ENCODE results near the gene BBS1. TPM values are rescaled to one million over a fixed set of nuclear protein-coding genes. Genes with fewer than 3 reads are reported as not detected.

BBS1 gene
- total and polyA plus RNA-seq, 2 experiments from 2014 or later, result 59.7 to 100 TPM

DNA sequence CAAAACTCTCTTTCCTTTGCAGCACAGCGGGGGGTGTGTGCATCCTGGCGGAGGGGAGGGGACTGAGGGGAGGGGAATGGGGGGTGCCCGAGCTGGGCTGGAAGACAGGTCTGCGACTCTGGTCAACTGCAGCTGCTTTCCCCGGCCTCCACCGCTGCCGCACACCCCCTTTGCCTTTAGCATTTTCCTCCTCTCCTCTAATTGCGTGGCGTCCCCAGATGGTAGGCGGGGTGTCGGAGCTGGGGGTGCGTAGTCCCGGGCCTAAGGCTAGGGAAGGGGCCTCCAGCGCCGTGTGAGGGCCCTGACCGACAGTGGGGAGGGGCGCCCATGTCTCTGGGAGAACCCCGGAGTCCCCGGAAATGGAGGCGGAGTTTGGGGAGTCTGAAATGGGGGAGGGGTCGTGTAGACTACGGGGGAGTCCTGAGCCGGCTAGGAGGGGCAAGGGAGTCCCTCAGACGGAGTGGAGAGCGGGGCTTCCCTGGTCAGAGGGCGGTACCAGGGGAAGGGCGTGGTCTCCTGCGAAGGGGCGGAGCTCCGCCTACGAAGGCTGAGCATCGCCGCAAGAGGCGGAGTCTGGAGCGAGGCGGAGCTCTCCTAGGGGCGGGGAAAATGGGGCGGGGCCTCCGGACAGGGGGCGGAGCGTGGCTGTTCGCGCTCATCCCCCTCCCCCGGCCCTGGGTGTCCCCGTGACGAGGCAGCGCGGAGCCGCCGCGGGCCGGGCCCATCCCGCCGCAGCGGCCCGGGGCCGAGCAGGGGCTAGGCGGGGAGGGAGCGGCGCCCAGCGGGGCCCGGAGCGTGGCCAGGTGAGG is 44.0 kb upstream of the BBS1 start, which contains the start of gene PELI3:
TSS of gene PELI3 (plus strand) at position 681 of the 809 bp plus-strand sequence. CDS start 1,224 bp downstream, outside the sequence.
- TF ChIP-seq, protein P1, sequence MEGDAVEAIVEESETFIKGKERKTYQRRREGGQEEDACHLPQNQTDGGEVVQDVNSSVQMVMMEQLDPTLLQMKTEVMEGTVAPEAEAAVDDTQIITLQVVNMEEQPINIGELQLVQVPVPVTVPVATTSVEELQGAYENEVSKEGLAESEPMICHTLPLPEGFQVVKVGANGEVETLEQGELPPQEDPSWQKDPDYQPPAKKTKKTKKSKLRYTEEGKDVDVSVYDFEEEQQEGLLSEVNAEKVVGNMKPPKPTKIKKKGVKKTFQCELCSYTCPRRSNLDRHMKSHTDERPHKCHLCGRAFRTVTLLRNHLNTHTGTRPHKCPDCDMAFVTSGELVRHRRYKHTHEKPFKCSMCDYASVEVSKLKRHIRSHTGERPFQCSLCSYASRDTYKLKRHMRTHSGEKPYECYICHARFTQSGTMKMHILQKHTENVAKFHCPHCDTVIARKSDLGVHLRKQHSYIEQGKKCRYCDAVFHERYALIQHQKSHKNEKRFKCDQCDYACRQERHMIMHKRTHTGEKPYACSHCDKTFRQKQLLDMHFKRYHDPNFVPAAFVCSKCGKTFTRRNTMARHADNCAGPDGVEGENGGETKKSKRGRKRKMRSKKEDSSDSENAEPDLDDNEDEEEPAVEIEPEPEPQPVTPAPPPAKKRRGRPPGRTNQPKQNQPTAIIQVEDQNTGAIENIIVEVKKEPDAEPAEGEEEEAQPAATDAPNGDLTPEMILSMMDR (IDR thresholded peaks at IDR 0.05; ENCODE audit: low read depth, low read length), result no peak
- peak within 1 kb of the TSS; percentile 85 for H3K27ac ChIP-seq
- DNase-seq (ENCODE audit: low read depth in 1 of 2, low spot score in 1 of 2), result peak; percentile 95 to 96

DNA sequence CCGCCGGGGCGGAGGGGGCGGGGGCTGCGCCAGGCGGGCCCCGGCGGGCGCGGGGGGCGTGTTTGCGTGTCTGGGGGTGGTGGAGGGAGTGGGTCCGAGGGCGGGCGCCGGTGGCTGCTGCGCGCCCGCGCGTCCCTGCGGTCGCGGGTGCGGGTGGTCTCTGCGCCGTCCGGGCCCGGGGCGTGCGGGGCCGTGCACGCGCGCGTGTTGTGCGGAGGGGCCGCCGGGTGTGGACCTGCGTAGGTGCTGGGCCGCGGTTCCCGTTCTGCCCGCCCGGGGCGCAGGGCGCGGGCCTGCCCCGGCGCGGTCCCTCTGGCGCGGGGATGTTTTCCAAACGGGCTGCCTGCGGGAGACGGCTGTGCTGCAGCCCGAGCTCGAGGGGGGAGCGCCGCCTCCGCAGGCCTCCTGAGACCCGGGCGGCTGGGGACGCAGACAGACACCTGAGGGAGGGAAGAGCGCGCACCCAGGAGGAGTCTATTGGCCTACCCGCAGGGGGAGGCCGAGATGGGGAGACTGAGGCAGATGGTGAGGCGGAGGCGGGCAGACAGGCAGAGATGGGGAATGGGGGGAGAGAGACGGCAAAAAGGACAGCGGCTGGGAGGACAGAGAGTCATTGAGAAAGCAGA is 43.3 kb upstream of the BBS1 start:
- peaks cover 7% of the 10 kb centered on the region for H3K4me1 ChIP-seq (ENCODE audit: low read depth)
- H3K36me3 ChIP-seq, result no peaks in the 10 kb centered on the region
- DNase-seq (ENCODE audit: low read depth in 1 of 2, low spot score in 1 of 2), result peak; percentile 51 to 68
- H3K4me3 ChIP-seq, result peak overlapping the region; percentile 46
- TF ChIP-seq, protein P1 (IDR thresholded peaks at IDR 0.05; ENCODE audit: low read depth, low read length), result peak; percentile 33
- H3K27me3 ChIP-seq, result no peaks in the 10 kb centered on the region
- H3K9me3 ChIP-seq (ENCODE audit: low read depth), result no peaks in the 10 kb centered on the region
- no peak overlapping the region for H3K27ac ChIP-seq

More for the DNA sequence above, 44.0 kb upstream of the BBS1 start, which contains the start of gene PELI3:
- peaks cover 7% of the 10 kb centered on the region for H3K4me1 ChIP-seq (ENCODE audit: low read depth)
- no peaks in the 10 kb centered on the region for H3K27me3 ChIP-seq
- no peaks in the 10 kb centered on the region for H3K9me3 ChIP-seq (ENCODE audit: low read depth)
- no peaks in the 10 kb centered on the region for H3K36me3 ChIP-seq
- H3K4me3 ChIP-seq, result peak within 1 kb of the TSS; percentile 46

GRCh38 chr11:66467756-66468155 is 42.7 kb upstream of the BBS1 start:
- Histone ChIP-seq H3K4me3 (peak overlapping the region; percentile 46), H3K4me1 (ENCODE audit: low read depth) (peaks cover 7% of the 10 kb centered on the region), H3K36me3 (peaks cover 5% of the 10 kb centered on the region), H3K9me3 (ENCODE audit: low read depth) (no peaks in the 10 kb centered on the region), H3K27me3 (no peaks in the 10 kb centered on the region), H3K27ac (no peak overlapping the region)
- DNase-seq (ENCODE audit: low read depth in 1 of 2, low spot score in 1 of 2), result peak; percentile 21 to 34
- TF ChIP-seq, protein P1 (IDR thresholded peaks at IDR 0.05; ENCODE audit: low read depth, low read length), result no peak

- Histone ChIP-seq H3K27me3 (no peaks in the 10 kb centered on the region), H3K36me3 (peaks cover 12% of the 10 kb centered on the region), H3K9me3 (ENCODE audit: low read depth) (no peaks in the 10 kb centered on the region), H3K27ac (no peak overlapping the region), H3K4me3 (no peak overlapping the region), H3K4me1 (ENCODE audit: low read depth) (peaks cover 7% of the 10 kb centered on the region)
- TF ChIP-seq, protein P1 (IDR thresholded peaks at IDR 0.05; ENCODE audit: low read depth, low read length), result no peak
- DNase-seq (ENCODE audit: low read depth in 1 of 2, low spot score in 1 of 2), result no peak
Observed at GRCh38 chr11:66468691-66469090, 41.7 kb upstream of the BBS1 start.

DNA sequence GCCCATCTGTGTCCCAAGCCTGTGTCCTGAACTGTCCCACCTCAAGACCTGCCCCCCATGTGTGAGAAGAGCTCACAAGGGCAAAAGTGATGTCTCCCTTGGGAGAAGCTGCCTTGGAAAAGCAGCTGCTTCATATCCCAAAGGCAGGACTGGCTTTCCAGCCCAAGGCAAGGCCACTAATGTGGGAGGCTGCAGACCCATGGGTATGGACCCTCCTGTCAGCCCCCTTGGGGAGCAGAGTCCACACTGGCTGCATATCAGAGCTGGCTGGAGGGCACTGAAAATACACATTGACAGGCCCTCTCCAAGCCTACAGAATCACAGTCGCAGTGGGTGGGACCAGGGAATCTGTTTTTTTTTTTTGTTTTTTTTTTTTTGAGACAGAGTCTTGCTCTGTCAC is 41.0 kb upstream of the BBS1 start:
- Histone ChIP-seq H3K36me3 (peaks cover 15% of the 10 kb centered on the region), H3K4me1 (ENCODE audit: low read depth) (peaks cover 7% of the 10 kb centered on the region), H3K9me3 (ENCODE audit: low read depth) (no peaks in the 10 kb centered on the region), H3K4me3 (no peak overlapping the region), H3K27me3 (no peaks in the 10 kb centered on the region), H3K27ac (no peak overlapping the region)
- no peak for DNase-seq (ENCODE audit: low read depth in 1 of 2, low spot score in 1 of 2)
- TF ChIP-seq, protein P1 (IDR thresholded peaks at IDR 0.05; ENCODE audit: low read depth, low read length), result no peak

Measured in cardiac muscle cell (in vitro differentiated cells and primary cell).